NCI-H69 (cell line): ENCODE data around the gene MELTF.

Experiments
- DNase-seq: peaks from one replicate; lab custom pipeline; 2025; lab: John Stamatoyannopoulos, UW

MELTF gene

DNA sequence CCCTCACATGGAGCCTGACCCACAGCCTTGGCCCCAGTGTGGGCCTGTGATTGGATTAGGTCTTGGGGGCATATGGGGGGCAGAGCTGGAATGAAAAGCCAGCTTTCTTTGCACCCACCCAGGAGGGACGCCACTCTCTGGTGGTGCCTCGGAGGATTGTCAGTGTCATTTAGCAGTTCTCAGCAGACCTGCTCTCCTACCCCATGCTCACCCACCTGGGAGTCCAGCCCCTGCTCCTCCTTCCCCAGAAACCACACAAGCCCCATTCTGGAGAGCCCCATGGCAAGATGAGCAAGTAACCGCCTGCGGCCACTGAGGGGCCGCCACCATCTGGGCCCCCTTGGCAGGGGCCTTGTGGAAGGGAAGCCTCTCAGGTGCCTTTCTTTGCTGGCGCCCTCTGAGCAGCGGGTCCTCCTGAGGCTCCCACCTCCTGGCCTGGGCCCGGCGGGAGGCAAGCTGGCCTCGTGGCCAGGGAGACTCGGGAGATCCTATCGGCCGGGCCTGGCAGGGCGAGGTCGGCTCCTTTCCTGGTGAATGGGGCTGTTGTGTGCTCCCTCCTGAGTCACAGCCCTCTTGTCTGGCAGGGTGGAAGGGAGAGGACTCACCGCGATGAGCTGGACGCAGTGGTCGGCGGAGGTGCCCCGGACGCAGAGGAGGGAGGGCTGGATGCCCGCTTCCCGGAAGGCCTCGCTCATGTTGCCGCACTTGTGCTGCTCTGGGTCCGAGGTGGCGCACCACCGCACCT lies 2.3 kb downstream of the MELTF start:
- no peak for DNase-seq

DNA sequence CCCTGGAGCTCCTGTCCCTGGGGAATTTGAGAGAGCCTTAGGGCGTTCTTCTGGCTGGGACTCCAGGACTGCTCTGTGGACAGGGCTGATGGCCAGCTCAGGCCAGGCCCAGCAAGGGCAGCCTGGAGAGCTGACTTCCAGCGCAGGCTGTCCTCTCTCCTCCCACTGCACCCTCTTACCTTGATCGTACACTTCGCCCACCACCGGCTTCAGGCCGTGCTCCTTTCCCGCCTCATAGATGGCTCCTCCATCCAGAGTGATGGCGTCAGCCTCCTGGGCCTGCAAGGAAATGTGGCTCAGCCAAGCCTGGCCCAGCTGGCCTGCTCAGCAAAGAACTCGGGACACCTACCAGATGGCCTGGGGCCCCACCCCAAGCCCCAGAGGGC lies 3.1 kb downstream of the MELTF start:
- DNase-seq = no peak

DNA sequence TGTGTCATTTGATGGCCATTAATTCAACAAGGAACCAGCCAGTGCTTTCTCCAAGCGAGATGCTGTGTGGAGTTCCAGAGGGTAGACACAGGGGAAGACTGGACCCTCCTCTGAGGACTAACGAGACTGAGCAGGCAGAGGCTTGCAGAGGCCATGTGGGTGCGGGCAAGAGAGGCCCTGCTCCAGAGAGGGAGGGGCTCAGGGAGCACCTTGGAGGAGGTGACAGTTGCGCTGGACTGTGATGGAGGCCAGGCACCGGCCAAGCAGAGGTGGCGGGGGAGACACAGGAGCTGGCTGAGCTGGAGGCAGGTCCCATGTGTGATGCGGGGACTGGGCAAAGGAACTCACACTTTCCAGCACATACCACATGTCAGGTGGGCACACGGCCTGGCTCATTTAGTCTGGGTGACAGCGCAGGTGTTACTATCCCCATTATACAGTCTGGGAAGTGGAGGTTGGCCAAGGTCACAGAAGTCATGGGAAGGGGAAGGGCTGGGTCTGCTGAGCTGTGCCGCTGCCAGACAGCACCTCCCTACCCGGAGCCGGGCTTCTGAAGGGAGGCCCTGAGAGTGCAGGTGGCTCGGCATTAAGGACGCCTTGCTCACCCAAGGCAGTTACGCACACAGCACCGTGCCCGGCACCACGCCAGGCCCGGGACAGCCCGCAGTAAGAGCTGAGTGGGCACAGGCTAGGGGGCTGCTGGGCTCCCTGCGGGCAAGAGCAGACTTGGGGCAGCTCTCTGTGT lies 3.7 kb downstream of the MELTF start:
- no peak for DNase-seq

DNA sequence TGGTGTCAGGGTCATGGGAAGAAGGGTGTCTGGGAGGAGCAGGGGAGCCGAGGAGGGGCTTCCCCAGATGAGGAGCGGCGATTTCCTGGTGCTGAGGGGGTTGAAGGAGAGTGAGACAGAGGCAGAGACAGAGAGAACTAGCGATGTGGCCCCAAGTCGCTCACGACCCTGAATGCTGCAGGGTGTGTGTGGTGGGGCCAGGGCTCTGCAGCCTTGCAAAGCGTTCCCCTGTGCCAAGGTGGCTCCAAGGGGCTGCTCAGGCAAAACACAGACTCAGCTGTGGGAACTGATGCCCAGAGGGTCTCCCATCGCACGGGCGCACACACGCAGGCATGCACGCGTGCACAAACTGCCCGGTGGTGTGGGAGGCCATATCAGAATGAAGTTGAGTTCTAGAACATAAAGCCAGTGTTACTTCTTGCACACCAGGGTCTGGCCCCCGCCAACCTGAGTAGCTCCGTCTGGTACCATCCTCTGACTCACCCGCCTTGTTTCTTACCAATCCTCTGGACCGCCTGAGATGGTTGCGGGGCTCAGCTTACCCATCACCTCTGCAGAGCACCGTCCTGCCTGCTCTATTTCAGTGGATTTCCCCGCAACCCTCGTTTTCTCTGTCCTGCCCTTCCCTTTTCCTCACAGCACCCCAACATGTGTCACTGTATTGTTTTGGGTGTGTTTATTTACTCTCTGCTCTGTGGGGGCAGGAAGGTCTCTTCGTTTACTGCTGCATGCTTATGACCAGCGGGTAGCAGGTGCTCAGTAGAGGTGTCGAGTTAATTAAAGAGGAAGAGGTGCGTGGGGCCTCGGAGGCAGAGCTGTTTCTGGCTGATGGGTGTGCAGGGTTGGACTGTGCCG lies 4.5 kb downstream of the MELTF start:
- no peak for DNase-seq

DNA sequence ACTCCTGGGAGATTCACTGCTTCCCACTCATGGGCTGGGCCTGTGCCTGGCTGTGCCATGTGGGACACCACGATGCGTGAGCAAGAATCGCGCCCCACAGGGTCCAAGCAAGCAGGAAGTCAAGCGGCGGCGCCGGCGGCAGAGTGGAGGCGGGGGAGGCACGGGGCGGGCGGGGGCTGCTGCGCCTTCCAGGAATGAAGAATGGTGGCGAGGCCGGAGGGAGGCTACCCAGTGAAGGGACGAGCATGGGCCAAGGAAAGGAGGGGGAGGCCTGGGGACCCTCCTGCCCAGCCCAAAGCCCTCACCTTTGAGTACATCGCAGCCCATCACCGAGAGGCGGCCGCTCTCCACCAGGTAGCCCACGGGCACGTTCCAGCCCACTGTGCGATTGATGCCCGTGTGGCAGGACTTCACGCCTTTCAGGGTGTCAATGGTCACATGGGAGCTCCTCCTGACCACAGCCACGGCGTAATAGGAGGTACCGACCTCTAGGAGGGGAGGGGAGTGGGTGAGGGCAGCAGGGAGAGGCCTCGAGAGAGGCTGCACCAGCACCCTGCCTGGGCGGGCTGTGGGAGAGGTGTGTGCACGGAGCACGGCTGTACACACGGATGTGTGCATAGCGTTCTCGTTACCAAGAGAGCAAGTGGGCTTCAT lies 5.5 kb downstream of the MELTF start:
- DNase-seq = peak; percentile 83

DNA sequence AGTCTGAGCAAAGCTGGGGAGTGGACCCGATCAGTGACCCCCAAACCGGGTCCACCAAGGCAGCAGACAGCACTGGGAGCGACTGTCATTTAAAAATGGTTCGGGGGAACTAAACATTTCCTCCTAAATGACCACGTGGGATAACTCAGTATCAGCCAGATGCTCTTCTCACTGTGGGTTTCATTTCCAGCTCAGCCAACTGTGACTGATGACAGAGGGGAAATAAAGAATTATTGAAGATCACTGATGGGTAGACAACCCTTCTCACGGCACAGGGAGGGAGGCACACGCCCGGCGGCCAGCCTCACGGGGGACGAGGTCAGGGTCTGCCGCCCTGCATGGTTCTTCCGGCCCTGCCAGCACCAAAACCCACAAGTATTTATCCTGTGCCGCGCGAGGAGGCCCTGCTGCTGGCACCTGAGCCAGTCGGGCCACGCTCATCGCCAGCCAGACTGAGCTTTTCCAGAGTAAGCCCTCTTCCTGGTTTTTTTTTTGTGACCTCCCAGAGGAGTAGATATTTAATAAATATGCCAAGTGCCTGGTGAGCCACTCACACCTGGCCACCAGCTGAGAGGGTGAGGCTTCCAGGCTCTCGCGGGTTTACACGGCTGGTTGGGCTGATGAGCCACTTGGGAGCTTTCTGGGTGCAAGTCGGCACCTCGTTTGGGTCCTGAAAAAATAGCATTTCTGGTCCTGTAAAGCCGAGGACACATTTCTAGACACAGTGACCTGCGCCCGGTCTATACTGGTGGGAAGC lies 6.2 kb downstream of the MELTF start:
- peak; percentile 91 for DNase-seq

DNA sequence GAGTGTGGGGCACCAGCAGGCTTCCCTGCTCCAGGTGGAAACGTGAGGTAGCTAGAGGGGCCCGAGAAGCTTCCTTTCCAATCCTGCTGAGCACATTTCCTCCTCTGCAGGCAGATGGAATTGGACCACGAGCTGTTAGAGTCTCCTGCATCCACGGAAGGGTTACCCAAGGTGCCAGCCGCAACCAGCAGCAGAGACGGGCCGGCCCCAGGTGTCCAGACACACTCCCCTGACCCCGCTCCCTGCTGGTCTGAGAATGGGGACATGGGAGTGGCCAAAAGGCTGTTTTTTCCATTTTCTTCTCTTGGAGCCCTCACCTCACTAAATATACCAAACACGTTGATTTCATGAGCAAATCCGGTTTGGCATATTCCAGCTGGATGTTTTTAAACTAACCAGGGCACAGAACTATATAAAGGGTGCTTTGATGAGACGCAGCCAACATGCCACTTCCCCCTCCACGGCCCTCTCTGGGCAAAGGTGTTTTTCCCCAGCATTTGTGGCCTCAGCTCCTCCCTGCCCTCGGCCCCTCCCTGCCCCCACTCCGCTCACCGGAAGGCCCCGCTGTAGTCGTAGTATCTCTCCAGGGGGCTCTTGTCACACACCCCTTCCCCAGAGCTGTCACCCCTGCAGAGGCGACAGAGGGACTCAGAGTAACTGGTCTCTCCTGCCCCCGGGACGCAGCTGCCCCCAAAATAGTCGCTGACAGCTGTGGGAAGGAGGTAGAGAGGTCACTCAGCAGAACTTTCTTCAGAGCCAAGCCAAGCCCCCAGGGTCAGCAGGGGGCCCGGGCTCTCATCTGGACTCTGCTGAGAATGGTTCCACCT lies 7.0 kb downstream of the MELTF start:
- peak; percentile 61 for DNase-seq

DNA sequence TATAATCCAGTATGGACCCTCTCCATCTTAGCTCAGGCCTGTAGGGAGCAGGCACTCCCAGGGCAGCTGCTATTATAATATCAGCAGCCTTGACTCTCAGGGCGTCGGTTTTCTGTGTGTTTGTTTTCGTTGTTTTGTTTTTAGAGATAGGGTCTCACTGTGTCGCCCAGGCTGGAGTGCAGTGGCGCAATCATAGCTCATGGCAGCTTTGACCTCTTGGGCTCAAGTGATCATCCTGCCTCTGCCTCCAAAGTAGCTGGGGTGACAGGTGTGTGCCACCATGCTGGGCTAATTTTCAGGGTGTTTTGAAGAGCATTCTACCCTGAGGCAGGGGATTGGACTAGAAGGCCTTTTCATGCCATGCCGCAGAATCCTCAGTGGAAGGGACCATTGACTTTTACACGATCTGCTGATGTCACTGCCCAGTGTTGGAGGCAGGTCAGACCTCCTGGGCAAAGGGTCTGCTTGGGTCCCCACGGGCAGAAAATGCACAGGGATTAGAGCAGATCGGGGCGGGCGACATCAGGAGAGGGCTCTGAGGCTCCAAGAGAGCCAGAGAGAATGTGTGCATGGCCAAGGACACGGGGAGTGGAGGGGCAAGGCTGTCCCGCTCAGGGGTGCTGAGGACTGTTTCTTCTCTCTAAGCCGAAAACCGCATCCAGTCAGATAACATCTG lies 7.8 kb downstream of the MELTF start:
- DNase-seq = no peak

DNA sequence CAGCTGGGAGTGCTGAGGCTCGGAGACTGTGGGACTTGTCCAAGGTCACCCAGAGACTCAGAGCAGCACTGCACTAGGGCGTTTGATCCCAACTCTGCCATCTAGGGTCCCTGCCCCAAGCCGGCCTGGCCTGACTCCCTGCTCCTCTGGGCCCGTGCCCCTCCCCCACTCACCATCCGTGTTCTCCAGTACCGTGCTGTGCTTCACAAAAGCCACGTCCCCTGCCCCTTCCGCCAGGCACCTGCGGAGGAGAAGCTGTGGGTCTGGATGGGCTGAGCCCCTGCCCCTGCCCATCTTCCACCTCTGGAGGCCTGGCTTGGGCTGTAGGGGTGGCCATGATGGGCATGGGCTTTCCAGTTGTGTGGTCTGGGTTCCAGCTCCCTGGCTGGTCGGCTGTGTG lies 8.4 kb downstream of the MELTF start:
- no peak for DNase-seq

DNA sequence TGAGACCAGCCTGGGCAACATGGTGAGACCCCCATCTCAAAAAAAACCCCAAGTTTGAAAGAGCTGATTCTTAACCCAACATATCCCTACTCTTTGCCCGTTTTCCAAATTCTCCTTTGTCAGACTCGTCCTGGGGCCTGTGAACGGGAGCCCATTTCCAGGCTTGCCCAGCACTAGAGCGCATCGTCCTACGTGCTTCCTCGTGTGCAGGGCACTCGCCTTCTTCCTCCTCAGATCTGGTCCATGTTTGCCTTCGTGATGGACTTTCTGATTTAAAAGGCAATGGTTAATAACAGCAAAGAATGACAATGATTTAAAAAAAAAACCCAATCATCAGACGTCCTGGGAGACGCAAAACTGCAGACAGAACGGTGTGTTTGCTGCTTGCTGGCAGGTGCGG lies 10.1 kb downstream of the MELTF start:
- no peak for DNase-seq

DNA sequence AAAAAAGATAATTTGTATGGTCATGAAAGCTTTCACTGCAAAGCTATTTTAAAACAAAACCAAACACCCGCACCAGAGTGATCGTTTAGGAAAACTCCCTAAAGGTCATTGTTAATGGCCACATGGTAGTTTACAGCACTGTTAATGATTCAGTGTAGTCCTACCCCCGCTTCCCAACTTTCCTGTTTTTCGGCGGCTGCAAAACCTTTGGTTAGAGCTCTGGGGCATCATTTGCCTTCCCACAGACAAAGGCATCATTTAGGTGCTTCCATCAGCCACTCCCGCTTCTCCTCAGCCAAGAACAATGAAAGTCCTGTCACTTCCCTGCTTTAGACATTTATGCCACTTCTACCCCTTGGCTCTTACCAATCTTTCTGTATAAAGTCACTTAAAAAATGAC lies 10.6 kb downstream of the MELTF start:
- no peak for DNase-seq

DNA sequence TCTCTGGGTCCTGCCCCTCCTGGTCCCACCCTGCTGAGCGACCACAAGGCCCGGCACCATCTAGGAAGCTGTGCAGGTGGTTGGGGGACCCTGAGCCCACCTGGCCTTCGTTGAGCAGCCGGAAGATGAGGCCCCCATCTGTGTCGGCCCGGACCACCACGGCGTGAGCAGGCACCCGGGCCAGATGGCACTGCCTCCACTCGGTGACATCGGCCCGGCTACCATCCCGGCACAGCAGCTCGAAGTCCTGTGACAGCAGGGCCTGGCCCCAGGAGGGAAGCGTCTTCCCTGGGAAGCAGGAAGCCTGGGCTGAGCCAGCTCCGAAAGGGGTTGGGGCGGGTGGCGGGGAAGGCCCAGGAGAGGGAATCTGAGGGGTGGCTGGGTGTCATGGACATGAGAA lies 12.6 kb downstream of the MELTF start:
- no peak for DNase-seq

DNA sequence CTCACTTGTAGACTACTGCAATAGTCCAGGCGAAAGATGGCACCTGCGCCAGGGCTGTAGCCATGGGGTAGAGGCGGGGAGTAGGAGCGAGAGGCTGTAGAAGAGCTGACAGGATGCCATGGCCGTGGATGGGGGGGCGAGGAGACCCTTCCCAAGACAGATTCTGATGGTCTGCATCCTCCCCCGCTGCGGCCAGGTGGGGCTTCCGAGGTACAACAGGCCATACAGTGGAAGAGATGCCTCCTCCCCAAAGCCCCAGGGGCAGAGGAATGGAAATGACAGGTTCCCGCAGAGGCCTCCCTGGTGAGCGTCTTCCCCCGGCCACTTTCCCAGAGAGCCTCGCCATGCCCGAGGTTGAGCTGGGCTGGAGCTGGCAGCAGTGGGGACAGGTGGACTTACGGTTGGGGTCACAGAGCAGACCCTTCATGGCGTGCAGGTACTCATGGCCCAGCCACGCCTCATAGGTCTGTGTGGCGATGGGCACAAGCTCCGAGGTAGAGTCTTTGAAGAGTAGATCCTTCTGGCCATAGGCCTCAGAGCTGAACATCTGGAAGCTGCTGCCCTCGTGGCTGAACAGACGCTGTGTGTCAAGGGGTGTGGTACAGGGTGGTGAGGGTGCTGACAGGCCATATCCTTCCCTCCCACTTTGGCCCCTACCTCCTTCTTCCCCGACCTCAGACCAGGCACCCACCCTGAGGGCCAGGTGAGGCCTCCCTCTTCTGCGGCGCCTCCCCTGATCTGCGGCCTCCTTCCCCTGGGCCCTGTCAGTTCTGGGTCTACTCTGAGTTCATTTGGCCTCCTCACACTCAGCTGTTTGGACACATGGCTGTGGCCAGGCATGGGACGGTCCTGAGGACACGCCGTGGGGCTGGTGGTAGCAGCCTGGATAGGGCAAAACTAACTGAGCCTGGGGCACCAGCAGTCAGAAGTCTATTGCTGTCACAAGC lies 13.6 kb downstream of the MELTF start:
- no peak for DNase-seq

DNA sequence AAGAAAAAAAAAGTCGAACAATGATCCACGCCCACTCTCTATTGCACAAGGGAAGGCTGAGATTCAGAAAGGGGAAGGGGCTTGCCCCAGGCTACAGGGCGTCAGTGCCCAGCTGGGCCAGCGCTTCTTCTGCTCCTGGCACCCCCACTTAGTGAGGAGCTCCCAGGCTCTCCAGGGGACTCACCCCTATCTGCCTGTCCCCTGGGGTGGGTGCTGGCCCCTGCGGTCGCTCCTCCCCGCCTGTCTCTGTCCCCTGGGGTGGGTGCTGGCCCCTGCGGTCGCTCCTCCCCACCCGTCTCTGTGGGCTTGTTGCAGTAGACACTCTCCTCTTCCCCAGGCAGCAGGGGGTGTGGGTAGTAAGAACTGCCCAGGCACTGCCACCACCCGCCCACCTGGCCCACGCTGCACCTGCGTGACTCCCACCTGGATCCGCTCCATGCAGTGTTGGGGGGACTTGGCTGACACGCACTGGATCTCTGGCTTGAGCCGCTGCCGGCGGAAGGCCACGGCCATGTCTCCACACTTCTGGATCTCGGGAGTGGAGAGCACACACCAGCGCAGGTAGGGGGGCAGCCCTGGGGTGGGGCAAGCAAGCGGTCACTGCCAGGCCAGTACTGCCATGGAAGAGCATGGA lies 14.6 kb downstream of the MELTF start:
- DNase-seq = no peak

DNA sequence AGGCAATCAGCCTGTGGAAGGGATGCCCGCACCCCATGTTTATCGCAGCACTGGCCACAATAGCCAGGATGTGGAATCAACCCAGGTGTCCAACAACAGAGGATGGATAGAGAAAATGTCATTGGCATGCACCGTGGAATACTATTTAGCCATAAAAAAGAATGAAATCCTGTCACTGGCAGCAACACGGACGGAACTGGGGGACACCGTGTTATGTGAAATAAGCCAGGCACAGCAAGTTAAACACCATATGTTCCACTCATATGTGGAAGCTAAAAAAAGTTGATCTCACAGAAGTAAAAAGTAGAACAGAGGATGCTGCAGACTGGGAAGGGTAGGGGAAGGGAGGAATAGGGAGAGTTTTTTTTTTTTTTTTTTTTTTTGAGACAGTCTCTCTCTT lies 15.6 kb downstream of the MELTF start:
- no peak for DNase-seq

DNA sequence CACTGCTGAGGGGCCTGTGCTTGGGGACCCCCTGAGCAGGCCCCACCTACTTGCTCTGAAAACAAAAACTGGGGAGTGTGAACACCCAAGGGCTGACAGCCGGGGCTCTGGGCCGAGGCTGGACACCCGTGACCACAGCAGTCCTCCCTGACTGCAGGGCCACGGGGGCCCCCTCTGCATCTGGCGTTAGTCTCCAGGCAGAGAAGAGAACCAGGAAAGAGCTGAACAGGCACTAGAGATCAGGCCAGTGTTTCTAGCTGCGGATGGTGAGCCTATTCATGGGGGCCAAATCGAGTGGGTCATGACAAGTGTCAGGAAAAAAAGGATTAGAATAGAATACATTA lies 17.1 kb downstream of the MELTF start:
- no peak for DNase-seq

DNA sequence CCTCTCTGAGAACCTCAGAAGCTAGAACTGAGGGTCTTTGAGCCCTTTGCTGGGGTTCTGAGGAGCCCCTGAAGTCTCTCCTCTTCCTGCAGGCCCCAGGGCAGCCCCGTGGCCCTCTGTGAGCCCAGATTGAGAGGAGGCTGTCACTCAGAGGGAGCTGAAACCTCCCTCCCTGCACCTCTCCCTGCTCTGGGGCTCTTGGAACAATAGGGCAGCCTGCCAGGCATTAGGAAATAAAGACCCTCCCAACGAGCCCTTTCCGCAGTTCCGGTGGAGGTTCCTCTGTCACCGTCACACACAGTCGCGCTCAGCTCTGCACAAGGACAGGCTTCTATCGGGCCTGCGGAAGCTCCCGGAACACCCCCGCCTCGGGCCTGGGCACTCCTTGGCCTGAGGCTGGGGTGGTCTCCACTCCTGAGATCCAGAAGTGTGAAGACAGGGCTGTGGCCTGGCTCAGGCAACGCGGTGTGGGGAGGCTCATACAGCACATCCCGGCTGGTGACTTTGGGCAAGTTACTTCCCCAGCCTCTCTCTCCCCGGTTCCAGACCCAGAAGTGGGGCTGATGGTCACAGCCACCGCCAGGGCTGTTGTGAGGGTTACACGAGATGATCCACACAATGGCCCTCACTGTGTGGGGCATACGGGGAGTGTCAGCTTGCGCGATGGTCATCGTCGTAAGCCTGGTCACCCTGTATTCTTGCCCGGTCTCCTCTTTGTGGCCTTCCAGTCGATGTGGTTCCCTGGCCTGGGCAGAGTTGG lies 17.7 kb downstream of the MELTF start:
- no peak for DNase-seq
